Chondrocyte (in vitro differentiated cells): ENCODE measurements around the gene HSD17B14. TPM values are rescaled to one million over a fixed set of nuclear protein-coding genes. Genes with fewer than 3 reads are reported as not detected.
A peak's percentile ranks its signal among the peaks of the same experiment; 100 is the strongest.
"Not testable (repeated sequence)": the region's sequence is repeated elsewhere in the genome, so short reads cannot be mapped to it uniquely, and the experiment has no call there.

Experiments
- DNase-seq: peaks from one replicate; pipeline ENCODE4 v3.0.0; 2021; ENCODE audit warnings: mixed read lengths, low spot score
- H3K27ac Mint-ChIP-seq: one replicate; pipeline ENCODE4 v1.8.0; 2021; ENCODE audit warnings: mild to moderate bottlenecking, moderate library complexity, mixed read lengths; ENCODE audit not compliant: unreplicated experiment
- H3K27me3 Mint-ChIP-seq: 2 replicates; pipeline ENCODE4 v1.8.0; 2021; ENCODE audit warnings: low read depth, mixed read lengths
- H3K36me3 Mint-ChIP-seq: 2 replicates; pipeline ENCODE4 v1.8.0; 2021; ENCODE audit warnings: low read depth, mixed read lengths
- H3K4me1 Mint-ChIP-seq: 2 replicates; pipeline ENCODE4 v1.8.0; 2021; ENCODE audit warnings: low read depth, mild to moderate bottlenecking, mixed read lengths
- H3K4me3 Mint-ChIP-seq: one replicate; pipeline ENCODE4 v1.8.0; 2021; ENCODE audit warnings: mild to moderate bottlenecking, moderate library complexity, mixed read lengths; ENCODE audit not compliant: unreplicated experiment
- H3K9me3 Mint-ChIP-seq: 2 replicates; pipeline ENCODE4 v1.8.0; 2021; ENCODE audit warnings: low read depth, mixed read lengths
- total RNA-seq: library from RNA; stranded (reverse); gene quantifications from 3 replicates; pipeline ENCODE4 v1.2.1, GENCODE V29; 2021
- TF ChIP-seq, protein P1 (sequence below): fragments of 200-600 bp; sonication (generic); IDR thresholded peaks from 2 replicates; pipeline ENCODE4 v1.5.0; 2021; ENCODE audit warnings: antibody characterized with exemption, mild to moderate bottlenecking, moderate library complexity

HSD17B14 gene
- total RNA-seq, 1 donor from 2014 or later = 13.6 TPM

GRCh38 chr19:48852292-48852691, 16.0 kb upstream of the HSD17B14 start:
- no peaks in the 10 kb centered on the region for H3K27me3 Mint-ChIP-seq
- H3K4me3 Mint-ChIP-seq = no peak overlapping the region
- H3K4me1 Mint-ChIP-seq = no peaks in the 10 kb centered on the region
- TF ChIP-seq, protein P1, sequence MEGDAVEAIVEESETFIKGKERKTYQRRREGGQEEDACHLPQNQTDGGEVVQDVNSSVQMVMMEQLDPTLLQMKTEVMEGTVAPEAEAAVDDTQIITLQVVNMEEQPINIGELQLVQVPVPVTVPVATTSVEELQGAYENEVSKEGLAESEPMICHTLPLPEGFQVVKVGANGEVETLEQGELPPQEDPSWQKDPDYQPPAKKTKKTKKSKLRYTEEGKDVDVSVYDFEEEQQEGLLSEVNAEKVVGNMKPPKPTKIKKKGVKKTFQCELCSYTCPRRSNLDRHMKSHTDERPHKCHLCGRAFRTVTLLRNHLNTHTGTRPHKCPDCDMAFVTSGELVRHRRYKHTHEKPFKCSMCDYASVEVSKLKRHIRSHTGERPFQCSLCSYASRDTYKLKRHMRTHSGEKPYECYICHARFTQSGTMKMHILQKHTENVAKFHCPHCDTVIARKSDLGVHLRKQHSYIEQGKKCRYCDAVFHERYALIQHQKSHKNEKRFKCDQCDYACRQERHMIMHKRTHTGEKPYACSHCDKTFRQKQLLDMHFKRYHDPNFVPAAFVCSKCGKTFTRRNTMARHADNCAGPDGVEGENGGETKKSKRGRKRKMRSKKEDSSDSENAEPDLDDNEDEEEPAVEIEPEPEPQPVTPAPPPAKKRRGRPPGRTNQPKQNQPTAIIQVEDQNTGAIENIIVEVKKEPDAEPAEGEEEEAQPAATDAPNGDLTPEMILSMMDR = no peak
- H3K27ac Mint-ChIP-seq = no peak overlapping the region
- H3K36me3 Mint-ChIP-seq = peaks cover 6% of the 10 kb centered on the region
- no peaks in the 10 kb centered on the region for H3K9me3 Mint-ChIP-seq
- no peak for DNase-seq

DNA sequence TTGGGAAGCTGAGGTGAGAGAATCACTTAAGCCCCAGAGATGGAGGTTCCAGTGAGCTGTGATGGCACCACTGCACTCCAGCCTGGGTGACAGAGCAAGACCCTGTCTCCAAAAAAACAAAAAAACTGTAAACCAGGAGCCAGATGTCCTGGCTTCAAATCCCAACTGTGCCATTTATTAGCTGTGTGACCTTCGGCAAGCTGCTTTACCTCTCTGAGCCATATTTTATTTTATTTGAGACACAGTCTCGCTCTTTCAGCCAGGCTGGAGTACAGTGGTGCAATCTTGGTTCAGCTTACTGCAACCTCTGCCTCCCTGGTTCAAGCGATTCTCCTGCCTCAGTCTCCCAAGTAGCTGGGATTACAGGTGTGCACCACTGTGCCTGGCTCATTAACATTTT, 10.4 kb upstream of the HSD17B14 start:
- not testable (repeated sequence) for H3K36me3 Mint-ChIP-seq, H3K4me1 Mint-ChIP-seq, H3K27me3 Mint-ChIP-seq, H3K27ac Mint-ChIP-seq, H3K9me3 Mint-ChIP-seq, H3K4me3 Mint-ChIP-seq, DNase-seq

- Mint-ChIP-seq H3K36me3 (peaks cover 10% of the 10 kb centered on the region), H3K9me3 (no peaks in the 10 kb centered on the region), H3K4me3 (no peak overlapping the region), H3K4me1 (no peaks in the 10 kb centered on the region), H3K27me3 (no peaks in the 10 kb centered on the region), H3K27ac (no peak overlapping the region)
- TF ChIP-seq, protein P1 = no peak
- DNase-seq = no peak
These were observed 9.1 kb upstream of the HSD17B14 start for GRCh38 chr19:48845384-48845783.

DNA sequence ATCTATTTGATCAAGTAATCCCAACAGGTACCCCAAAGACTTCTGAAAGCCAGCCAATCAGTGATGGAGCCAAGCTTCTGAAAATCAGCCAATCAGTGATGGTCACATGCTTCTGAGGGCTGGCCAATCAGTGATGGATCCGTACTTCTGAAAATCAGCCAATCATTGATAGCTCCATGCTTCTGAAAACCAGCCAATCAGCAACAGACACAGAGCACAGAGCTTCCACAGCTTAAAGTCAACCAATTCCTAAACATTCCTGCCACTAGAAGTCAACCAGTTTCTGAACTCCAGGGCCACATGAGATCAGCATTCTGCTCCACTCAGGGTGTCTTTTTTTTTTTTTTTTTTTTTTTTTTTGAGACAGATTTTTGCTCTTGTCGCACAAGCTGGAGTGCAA, 8.2 kb upstream of the HSD17B14 start:
- Mint-ChIP-seq H3K27ac (no peak overlapping the region), H3K9me3 (no peaks in the 10 kb centered on the region), H3K4me1 (no peaks in the 10 kb centered on the region), H3K27me3 (no peaks in the 10 kb centered on the region), H3K36me3 (peaks cover 8% of the 10 kb centered on the region), H3K4me3 (no peak overlapping the region)
- TF ChIP-seq, protein P1 = peak; percentile 51
- no peak for DNase-seq

DNA sequence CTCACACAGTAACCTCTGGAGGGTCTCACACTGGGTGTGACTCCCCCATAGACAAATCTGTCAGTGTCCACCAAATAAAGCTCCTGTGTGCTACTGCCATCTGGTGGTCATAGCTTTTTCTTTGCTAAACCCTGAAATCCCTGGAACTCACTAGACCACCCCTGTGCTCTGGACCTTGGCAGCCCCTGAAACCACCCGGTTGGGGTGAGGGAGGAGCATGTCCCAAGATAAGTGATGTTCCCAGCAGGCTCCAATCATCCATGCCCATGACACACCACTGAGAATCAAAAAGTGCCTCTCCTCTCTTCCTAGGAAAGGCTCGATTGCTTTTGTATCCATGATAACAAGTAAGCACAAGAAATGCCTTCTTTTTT, 6.5 kb upstream of the HSD17B14 start:
- H3K36me3 Mint-ChIP-seq = peaks cover 6% of the 10 kb centered on the region
- TF ChIP-seq, protein P1 = peak; percentile 89
- no peak overlapping the region for H3K27ac Mint-ChIP-seq
- H3K4me1 Mint-ChIP-seq = no peaks in the 10 kb centered on the region
- H3K27me3 Mint-ChIP-seq = no peaks in the 10 kb centered on the region
- H3K9me3 Mint-ChIP-seq = no peaks in the 10 kb centered on the region
- no peak for DNase-seq
- H3K4me3 Mint-ChIP-seq = no peak overlapping the region

- DNase-seq = no peak
- Mint-ChIP-seq H3K27ac (no peak overlapping the region), H3K4me3 (no peak overlapping the region), H3K27me3 (no peaks in the 10 kb centered on the region), H3K4me1 (peaks cover 5% of the 10 kb centered on the region), H3K36me3 (peaks cover 3% of the 10 kb centered on the region), H3K9me3 (no peaks in the 10 kb centered on the region)
- TF ChIP-seq, protein P1 = no peak
These were observed 5.3 kb upstream of the HSD17B14 start for GRCh38 chr19:48841571-48841970.
